ENCODE data around the gene CADM1.

Gene CADM1

GRCh38 chr11:115396533-115396932, 107.7 kb downstream of the CADM1 start:
- DNase-seq = no peak

GRCh38 chr11:115393950-115394349, 110.3 kb downstream of the CADM1 start:
- DNase-seq = no peak

- no peak for DNase-seq
These were observed 112.6 kb downstream of the CADM1 start for GRCh38 chr11:115391598-115391997.

DNA sequence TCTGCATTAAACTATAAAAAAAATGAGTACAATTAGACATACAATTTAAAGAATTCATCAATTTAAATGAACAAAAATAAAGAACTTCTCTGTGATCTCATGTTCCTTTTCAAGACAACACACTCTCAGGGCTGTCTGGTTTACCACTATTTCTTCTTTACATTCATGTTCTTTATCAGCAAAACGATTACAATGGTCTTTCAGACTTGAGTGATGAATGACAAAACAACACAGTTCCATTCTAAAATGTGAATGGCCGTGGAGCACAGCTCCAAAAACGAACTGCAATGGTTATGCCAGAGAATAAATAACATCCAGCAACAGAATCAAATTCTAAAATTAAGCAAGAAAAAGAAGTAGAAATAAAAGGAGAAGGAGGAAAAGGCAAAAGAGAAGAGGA, 113.1 kb downstream of the CADM1 start:
- DNase-seq = no peak

DNA sequence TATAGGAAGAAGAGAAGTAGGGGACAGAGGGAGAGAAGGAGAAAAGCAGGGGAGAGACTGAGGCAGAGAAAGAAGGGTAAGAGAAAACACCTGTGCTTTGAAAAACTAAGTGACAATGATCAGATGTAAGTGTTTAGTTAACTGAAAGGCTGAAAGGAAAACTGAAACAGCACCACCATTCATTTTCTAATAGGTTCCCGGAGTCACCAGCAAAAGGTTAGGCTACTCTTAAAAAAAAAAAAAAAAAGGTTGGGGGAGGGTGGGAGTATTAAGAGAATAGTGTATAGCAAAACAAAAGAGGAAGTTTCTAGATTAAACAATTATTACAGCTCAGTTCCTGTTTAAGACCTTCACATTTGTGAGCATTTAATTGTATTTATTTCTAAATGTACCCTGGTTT, 113.8 kb downstream of the CADM1 start:
- DNase-seq = no peak

GRCh38 chr11:115389790-115390189, 114.4 kb downstream of the CADM1 start:
- no peak for DNase-seq

DNA sequence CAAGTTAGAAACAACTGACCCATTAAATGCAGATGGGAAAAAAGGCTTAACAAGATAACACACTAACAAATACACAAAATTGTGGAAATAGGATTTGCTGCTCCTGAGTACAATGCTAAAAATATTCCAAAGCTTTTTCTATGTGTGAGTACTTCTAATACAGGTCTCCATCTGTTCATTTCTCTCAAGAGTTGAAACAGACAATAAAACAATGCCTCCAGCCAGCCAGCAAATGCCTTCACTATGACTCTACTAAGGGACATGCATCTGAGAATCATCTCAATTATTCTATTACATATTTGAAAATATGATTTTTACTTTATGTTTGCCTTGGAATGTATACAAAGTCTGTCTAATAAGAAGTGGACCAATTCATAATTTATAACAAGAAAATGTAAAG, 119.0 kb downstream of the CADM1 start:
- no peak for DNase-seq

GRCh38 chr11:115384236-115384635, 120.0 kb downstream of the CADM1 start:
- DNase-seq = no peak

GRCh38 chr11:115383431-115383830, 120.8 kb downstream of the CADM1 start:
- no peak for DNase-seq

DNA sequence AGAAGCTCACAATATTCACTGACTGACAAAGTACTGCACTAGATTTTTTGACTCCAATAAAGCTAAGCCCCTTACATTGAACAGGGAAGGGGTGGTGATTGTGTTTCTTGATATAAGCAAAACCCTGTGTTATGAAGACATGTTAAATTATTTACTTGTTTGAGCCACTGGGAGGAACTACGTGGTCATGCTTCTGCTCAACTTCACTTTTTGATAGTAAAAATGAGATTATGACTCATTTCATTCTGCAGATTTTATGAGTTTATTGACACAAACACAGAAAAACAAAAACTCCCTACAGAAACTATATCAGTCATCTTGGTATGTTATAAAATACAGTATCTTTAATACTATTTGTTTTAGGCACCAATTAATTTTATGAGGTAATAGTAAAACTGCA, 124.7 kb downstream of the CADM1 start:
- no peak for DNase-seq

DNA sequence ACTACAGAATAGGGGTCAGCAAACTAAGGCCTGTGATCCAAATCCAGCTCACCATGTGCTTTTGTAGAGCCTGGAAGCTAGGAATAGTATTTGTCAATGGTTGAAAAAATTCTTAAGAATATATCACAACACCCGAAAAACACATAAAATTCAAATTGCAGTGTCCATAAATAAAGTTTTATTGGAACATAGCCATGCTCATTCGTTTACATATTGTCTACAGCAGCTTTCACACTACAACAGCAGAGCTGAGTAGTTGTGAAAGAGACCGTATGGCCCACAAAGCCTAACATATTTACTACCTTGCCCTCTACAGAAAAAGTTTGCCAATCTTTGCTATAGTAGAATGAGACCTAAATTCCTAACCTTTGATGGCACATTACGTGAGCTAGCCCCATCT, 125.7 kb downstream of the CADM1 start:
- no peak for DNase-seq

GRCh38 chr11:115377882-115378296, 126.3 kb downstream of the CADM1 start:
- DNase-seq = no peak

- DNase-seq = no peak
These were observed 135.6 kb downstream of the CADM1 start for GRCh38 chr11:115368616-115369015.

- no peak for DNase-seq
These were observed 137.4 kb downstream of the CADM1 start for GRCh38 chr11:115366826-115367225.

DNA sequence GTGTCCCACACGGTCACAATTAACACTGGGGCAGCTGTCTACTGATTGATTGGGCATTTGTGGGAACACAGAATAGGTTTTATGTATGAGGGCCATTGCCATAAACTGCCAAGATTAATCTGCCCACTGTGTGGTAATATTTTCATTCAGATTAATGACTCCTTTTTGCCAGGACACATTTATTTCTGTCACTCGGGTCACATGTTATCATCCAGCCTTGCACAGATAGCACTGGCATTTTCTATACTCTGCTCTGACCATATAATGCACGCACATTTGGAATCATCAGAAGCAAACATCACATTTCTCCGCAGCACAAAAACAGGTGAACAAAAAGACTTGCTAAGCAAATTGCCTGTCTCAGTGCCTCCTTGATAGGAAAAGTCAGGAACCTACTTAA, 138.3 kb downstream of the CADM1 start:
- DNase-seq = no peak

GRCh38 chr11:115364896-115365295, 139.3 kb downstream of the CADM1 start:
- no peak for DNase-seq

- DNase-seq = no peak
These were observed 140.3 kb downstream of the CADM1 start for GRCh38 chr11:115363921-115364320.

DNA sequence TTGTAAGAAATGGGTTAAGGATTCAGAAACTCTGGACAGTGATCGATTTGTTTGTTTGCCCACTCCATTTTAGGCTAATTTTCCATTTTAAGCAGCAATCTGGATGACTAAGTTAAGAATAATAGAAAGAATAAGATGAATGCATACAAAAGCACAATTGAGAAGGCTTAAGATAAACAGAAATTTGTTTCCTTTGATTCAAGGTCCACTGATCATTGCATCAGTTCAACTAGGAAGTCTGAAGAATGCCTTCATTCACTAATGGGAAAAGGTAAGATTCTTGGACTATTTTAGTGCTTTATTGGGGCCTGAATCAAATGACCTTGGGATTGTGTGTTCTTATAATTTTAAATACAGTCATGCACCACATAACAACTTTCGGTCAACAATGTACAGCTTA, 140.8 kb downstream of the CADM1 start:
- no peak for DNase-seq

DNA sequence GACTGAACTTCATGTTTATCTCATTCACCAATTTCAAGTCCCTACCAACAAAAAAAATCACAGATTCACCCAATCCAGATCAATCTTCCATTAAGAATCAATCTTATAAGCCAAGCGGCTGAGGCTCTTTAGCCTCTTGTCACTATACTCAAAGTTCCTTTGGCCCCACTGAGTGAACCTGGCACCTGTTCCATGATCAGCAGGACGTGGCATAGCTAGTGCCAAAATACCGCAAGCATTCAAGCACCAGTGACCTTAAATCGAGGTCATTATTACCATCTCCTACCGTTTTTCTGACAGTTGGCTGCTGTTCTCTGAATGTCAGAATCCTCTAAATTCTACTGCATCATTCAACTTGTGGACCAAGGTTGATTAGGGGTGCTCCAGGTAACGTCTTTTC, 141.2 kb downstream of the CADM1 start:
- no peak for DNase-seq

DNA sequence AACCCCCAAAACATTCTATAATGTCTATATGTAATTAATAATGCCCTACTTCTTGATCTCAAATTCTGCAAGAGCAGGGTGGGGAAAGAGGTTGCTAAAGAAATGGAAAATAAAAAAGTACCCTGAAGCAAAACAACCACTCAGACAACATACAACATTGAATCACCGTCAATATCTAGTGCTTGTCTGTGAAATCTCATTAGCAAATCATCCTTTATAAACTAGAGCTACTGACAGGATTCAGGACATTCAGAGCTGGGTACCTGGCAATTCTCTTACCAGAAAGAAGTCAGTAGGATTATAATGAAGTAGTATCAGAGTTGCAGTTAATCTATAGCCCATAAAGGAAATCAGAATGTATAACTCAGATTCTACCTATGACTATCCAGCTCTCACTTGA, 143.2 kb downstream of the CADM1 start:
- no peak for DNase-seq

GRCh38 chr11:115360186-115360824, 143.9 kb downstream of the CADM1 start:
- no peak for DNase-seq

GRCh38 chr11:115357066-115357465, 147.1 kb downstream of the CADM1 start:
- DNase-seq = no peak

DNA sequence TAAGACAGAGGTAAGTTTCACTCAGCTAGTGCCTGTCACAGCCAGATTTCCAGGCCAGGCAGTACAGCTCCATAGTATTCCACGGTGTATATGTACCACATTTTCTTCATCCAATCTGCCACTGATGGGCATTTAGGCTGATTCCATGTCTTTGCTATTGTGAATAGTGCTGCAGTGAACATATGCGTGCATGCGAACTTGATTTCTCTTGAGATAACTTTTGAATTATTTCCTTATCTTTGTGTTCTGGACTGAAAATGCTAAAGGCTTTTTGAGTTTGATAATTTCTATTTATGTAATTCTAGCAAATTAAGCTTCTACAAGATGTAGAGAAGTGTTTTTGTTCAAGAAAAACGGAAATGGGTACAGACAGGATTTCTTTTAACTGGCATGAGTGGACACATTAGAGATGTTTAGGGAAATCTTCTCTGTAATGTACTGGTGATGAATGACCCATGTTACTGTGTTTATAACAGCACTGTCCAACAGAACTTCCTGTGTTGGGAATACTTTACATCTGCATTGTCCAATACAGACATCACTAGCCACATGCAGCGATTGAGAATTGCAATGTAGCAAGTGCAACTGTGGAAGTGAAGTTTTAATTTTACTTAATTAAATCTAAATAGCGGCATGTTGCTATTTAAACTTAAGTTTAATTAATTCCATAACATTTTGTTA, 151.3 kb downstream of the CADM1 start:
- DNase-seq = no peak

DNA sequence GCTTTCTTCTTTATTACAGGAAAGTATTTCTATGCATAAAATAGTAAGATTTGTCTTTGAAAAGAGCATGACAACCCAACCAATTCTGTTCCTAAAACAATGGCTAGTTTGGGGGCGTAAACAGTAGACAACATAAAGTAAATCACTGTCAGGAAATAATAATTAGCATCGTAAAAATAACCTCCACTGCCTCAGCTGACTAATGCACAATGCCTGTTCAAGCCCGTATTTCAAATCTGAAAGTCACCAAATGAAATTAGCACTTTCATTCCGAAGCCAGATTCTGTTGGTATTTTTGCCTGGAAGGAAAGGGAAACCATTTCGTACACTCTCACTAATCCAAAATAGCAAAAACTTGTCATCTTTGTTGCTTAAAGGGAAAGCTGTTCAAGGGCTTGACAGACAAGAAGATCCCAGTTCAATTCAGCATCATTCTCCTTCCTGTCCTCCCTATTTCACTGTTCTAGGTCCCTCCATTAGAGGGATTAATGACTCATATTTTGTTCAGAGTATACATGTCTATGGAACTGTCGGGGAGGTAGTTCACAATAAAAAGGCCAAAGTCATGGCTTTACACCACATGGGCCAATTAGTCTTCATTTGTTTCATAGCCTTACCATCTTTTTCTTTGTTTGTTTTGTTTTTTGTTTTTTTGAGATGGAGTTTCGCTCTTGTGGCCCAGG, 154.7 kb downstream of the CADM1 start:
- no peak for DNase-seq
